HepG2 (cell line): ENCODE results near the gene WDFY1. TPM values are rescaled to one million over a fixed set of nuclear protein-coding genes. Genes with fewer than 3 reads are reported as not detected.

Source experiments
- ARID3A ChIP-seq: IDR thresholded peaks from 2 replicates; pipeline ENCODE4 v1.6.1; 2012; ENCODE audit warnings: low read depth, low read length, improper control_type of control experiment
- BATF2 ChIP-seq: sonication (generic); formaldehyde crosslinking; IDR thresholded peaks from 2 replicates; pipeline ENCODE4 v1.8.0; 2022; ENCODE audit warnings: mild to moderate bottlenecking, missing genetic modification reagents, moderate library complexity
- CBX2 ChIP-seq, 2 experiments: fragments of 200-600 bp in 1 of 2; sonication (generic); formaldehyde crosslinking in 1 of 2; IDR thresholded peaks; 2 replicates each; pipeline versions ENCODE4 v1.7.0 to v1.8.1; 2018 to 2022; ENCODE audit warnings: low read depth in 2 of 2, low read length in 1 of 2, mild to moderate bottlenecking in 1 of 2, missing genetic modification reagents in 1 of 2
- DPF2 ChIP-seq: sonication (generic); formaldehyde crosslinking; IDR thresholded peaks from 2 replicates; pipeline ENCODE4 v1.4.0; 2020; ENCODE audit warnings: mild to moderate bottlenecking, low read depth, missing genetic modification reagents, borderline replicate concordance
- KDM2A ChIP-seq: sonication (generic); formaldehyde crosslinking; IDR thresholded peaks from 2 replicates; pipeline ENCODE4 v1.4.0; 2020; ENCODE audit warnings: low read depth, missing genetic modification reagents, borderline replicate concordance
- KLF9 ChIP-seq: IDR thresholded peaks from 2 replicates; pipeline ENCODE4 v1.6.1; 2016; ENCODE audit warnings: low read depth
- NCOA2 ChIP-seq: sonication (generic); formaldehyde crosslinking; IDR thresholded peaks from 2 replicates; pipeline ENCODE4 v1.8.0; 2022; ENCODE audit warnings: inconsistent platforms
- NFYC ChIP-seq: IDR thresholded peaks from 2 replicates; pipeline ENCODE4 v1.6.1; 2016; ENCODE audit warnings: missing genetic modification reagents, missing compliant biosample characterization
- RFXANK ChIP-seq: IDR thresholded peaks from 2 replicates; pipeline ENCODE4 v1.6.1; 2016
- SIX4 ChIP-seq: sonication (generic); formaldehyde crosslinking; IDR thresholded peaks from 2 replicates; pipeline ENCODE4 v1.4.0; 2020; ENCODE audit warnings: missing genetic modification reagents
- SOX5 ChIP-seq: IDR thresholded peaks from 2 replicates; pipeline ENCODE4 v1.6.1; 2016; ENCODE audit warnings: borderline replicate concordance
- SP4 ChIP-seq: sonication (generic); formaldehyde crosslinking; IDR thresholded peaks from 2 replicates; pipeline ENCODE4 v1.8.1; 2023; ENCODE audit warnings: mild to moderate bottlenecking, missing genetic modification reagents
- TBP ChIP-seq: sonication (generic); formaldehyde crosslinking; IDR thresholded peaks from 2 replicates; pipeline ENCODE4 v1.5.0; 2020; ENCODE audit warnings: missing genetic modification reagents
- TCF7L2 ChIP-seq: IDR thresholded peaks from 2 replicates; pipeline ENCODE4 v1.6.1; 2011; ENCODE audit warnings: mild to moderate bottlenecking, low read depth, low read length, moderate library complexity
- ZIK1 ChIP-seq: sonication (generic); formaldehyde crosslinking; IDR thresholded peaks from 2 replicates; pipeline ENCODE4 v1.5.0; 2020; ENCODE audit warnings: mild to moderate bottlenecking, low read depth, missing genetic modification reagents, borderline replicate concordance
- ZNF292 ChIP-seq: sonication (generic); formaldehyde crosslinking; IDR thresholded peaks from 2 replicates; pipeline ENCODE4 v1.8.1; 2022; ENCODE audit warnings: mild to moderate bottlenecking, low read depth, missing genetic modification reagents, borderline replicate concordance
- ZNF563 ChIP-seq: sonication (generic); formaldehyde crosslinking; IDR thresholded peaks from 2 replicates; pipeline ENCODE4 v1.8.0; 2022; ENCODE audit warnings: mild to moderate bottlenecking, moderate library complexity, missing genetic modification reagents
- ZNF574 ChIP-seq: sonication (generic); formaldehyde crosslinking; IDR thresholded peaks from 2 replicates; pipeline ENCODE4 v1.4.0; 2020; ENCODE audit warnings: missing genetic modification reagents
- ZNF878 ChIP-seq: sonication (generic); formaldehyde crosslinking; IDR thresholded peaks from 2 replicates; pipeline ENCODE4 v1.8.1; 2023; ENCODE audit warnings: mild to moderate bottlenecking, missing genetic modification reagents, moderate library complexity
- polyA plus RNA-seq, 8 experiments: library from polyadenylated mRNA; depleted of rRNA in 3 of 8; stranded (reverse) in 7 of 8; unstranded in 1 of 8; fragments of >200 nt; fragmentation: Illumina TruSeq in 4 of 8; extraction: Trizol in 4 of 8; gene quantifications; 2 replicates each; pipeline versions ENCODE4 v1.2.1 to v1.2.3, GENCODE V29; 2011 to 2016; ENCODE audit warnings: low read depth in 4 of 8, missing spikeins in 1 of 8, mixed read lengths in 1 of 8; ENCODE audit not compliant: insufficient read depth in 1 of 8
- total RNA-seq, 5 experiments: library from RNA; depleted of rRNA; stranded (reverse); fragments of >200 nt; fragmentation: Illumina TruSeq; extraction: Trizol; gene quantifications; 2 replicates each; pipeline ENCODE4 v1.2.3, GENCODE V29; 2016; ENCODE audit warnings: low read depth in 1 of 5
- TF ChIP-seq, protein P1 (sequence below): sonication (generic); formaldehyde crosslinking; IDR thresholded peaks from 2 replicates; pipeline ENCODE4 v1.4.0; 2020; ENCODE audit warnings: missing genetic modification reagents, mild to moderate bottlenecking, borderline replicate concordance

The WDFY1 gene
- total and polyA plus RNA-seq, 2 of the 13 experiments (the other 11 are each of a cell fraction or from before 2014, with no cell fraction given) = 77.0 to 78.4 TPM

- TF ChIP-seq ZIK1 = peak; percentile 81; the same call in 1 of the 2 replicates
- peak; percentile 19; the same call in 1 of the 2 replicates for TF ChIP-seq DPF2 (CRISPR knock-in tag)
- TF ChIP-seq TBP (CRISPR knock-in tag) = no peak
- no peak for TF ChIP-seq BATF2 (CRISPR knock-in tag)
- peak; percentile 64 for TF ChIP-seq SOX5 (CRISPR knock-in tag)
- peak; percentile 95 for TF ChIP-seq ZNF292 (CRISPR knock-in tag)
- TF ChIP-seq ZNF574 = peak; percentile 59; the same call in 1 of the 2 replicates
- peak; percentile 31; the same call in 1 of the 2 replicates for TF ChIP-seq ARID3A
- TF ChIP-seq ZNF563 (CRISPR knock-in tag) = peak; percentile 86
- peak; percentile 81 for TF ChIP-seq SIX4 (CRISPR knock-in tag)
- peak; percentile 54 for TF ChIP-seq NFYC (CRISPR knock-in tag)
- TF ChIP-seq TCF7L2 = no peak
- no peak for TF ChIP-seq CBX2 (IDR thresholded peaks at IDR 0.05; ENCODE audit: low read depth, low read length)
- TF ChIP-seq CBX2 (CRISPR knock-in tag; IDR thresholded peaks at IDR 0.05; ENCODE audit: low read depth) = 0 out of 2 replicates have a peak, but pooled peaks have one; percentile 25
- TF ChIP-seq SP4 (CRISPR knock-in tag) = peak; percentile 81
- TF ChIP-seq, protein P1, sequence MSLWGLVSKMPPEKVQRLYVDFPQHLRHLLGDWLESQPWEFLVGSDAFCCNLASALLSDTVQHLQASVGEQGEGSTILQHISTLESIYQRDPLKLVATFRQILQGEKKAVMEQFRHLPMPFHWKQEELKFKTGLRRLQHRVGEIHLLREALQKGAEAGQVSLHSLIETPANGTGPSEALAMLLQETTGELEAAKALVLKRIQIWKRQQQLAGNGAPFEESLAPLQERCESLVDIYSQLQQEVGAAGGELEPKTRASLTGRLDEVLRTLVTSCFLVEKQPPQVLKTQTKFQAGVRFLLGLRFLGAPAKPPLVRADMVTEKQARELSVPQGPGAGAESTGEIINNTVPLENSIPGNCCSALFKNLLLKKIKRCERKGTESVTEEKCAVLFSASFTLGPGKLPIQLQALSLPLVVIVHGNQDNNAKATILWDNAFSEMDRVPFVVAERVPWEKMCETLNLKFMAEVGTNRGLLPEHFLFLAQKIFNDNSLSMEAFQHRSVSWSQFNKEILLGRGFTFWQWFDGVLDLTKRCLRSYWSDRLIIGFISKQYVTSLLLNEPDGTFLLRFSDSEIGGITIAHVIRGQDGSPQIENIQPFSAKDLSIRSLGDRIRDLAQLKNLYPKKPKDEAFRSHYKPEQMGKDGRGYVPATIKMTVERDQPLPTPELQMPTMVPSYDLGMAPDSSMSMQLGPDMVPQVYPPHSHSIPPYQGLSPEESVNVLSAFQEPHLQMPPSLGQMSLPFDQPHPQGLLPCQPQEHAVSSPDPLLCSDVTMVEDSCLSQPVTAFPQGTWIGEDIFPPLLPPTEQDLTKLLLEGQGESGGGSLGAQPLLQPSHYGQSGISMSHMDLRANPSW = peak; percentile 32; the same call in 1 of the 2 replicates
- TF ChIP-seq NCOA2 = peak; percentile 63
- peak; percentile 69 for TF ChIP-seq ZNF878
- peak; percentile 86 for TF ChIP-seq KDM2A (CRISPR knock-in tag)
- peak; percentile 23; the same call in 1 of the 2 replicates for TF ChIP-seq RFXANK (CRISPR knock-in tag)
- TF ChIP-seq KLF9 (CRISPR knock-in tag) = peak; percentile 45
These were observed 14.8 kb downstream of the WDFY1 start (continued) for GRCh38 chr2:223930103-223930976.
